Measurements from ENCODE around the gene GALNT1. TPM values are rescaled to one million over a fixed set of nuclear protein-coding genes. Genes with fewer than 3 reads are reported as not detected.

GALNT1 gene
- total RNA-seq, 1 donor from 2014 or later, result 104 TPM

DNA sequence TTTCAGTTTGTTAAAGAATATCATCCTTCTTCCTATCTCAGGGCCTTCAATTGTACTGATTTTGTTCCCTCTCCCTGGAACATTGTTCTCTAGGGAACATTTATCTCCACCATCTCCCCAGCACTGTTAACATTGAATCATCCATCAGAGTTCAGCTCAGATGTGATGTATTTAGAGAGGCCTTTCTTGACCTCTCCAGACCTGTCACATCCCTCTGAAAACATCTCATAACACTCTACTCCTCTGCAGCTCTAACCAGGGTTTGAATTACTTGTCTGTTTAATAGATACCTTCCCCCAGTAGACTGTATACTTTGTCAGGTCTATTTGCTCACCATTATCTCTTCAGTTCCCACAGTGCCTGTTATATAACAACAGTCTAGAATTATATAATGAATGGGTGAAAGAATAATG lies 98.6 kb downstream of the GALNT1 start:
- DNase-seq, result no peak

DNA sequence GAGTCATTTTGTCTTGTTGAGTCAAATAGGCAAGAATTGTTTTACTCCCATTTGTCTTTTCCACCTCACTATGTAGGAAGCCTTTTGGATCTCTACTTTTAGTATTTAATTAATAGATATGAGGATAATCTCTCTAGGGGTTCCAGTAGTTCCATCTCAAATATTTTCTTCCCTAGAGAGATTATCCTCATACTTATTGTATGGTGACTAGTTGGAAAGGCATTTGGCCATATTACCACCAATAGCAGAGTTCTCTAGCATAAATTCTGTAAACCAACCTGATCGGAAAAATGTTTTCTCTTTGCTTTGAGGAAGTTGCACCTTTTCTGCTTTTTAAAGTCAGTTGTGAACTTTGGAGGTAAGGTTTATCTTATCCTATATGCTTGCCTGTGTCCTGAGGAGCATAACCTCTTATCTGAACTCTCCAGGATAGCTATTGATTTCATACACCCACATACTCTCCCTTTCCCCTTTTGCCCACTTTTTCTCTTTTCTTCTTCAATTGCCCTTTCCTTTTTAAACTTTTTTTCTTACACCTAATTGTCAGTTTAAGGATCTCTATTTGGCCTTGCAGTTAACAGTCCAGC lies 100.8 kb downstream of the GALNT1 start:
- no peak for DNase-seq

DNA sequence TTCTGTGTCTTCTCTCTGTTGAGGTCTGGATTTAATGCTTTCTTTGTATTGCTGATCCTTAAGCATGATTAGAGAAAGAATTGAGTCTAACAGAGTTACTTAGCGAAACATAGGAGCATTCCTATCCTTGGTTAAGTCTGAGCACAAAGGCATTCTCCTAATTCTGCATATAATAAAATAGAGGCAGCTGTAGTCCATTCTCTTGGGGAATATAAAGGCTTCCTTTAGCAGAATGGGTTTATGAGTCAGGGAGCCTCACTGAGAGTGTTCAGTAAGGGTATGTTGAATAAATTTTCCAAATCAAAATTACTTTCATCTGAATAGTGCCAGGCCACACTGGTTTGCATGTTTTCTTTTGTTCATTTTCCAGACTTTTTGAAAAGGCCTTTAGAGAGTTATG lies 101.5 kb downstream of the GALNT1 start:
- DNase-seq, result no peak

DNA sequence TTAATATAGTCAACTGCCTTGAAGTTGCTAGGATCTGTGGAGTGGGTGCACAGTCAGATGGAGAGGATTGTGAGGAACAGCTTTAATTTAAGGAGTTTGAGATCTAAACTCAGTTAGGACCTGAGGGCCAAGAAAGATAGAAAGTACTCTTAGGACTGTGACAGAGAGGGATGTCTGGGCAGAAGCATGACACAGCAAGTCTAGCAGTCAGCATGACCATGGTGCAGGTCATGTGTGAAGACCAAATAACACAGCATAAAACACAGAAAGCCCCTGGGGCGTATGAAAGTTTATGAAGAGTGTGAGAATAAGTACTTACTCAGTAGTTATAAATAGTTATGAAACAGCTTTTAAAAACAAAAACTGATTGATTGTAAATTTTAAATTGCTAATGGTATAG lies 107.2 kb downstream of the GALNT1 start:
- no peak for DNase-seq

DNA sequence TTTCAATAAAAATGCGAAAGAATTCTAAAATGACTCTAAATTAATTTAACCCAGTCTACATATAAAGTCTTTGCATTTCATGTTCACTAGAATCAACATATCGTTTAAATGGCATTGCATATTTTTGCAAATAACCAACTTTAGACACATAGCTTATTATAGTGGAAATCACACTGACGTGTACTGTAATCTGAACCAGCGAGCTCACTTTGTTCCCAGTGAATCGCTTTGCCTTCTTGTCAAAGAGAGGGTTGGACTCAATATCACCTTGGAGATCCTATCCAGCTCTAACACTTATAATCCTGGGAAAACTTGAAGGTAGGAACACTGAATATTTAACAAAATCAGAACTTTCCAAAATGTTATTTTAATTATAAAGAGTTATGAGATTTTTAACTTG lies 108.2 kb downstream of the GALNT1 start:
- DNase-seq, result no peak

DNA sequence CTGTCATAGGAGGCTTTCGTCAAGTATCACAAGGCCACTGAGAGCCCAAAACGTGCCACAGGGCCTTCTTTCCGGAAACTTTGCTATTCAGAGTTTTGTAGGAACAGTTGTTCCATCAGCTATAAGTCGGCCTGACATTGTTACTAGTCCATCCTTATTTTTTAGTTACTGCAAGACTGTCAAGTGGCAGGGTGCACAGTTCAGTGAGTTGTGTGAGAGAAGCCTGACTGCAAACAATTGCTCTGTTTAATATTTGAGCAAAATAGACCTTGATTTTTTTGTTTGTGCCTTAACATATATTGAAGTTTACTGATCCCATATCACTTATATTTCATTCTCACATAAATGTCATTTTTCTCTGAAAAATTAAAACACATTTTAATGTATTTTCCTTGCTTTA lies 110.1 kb downstream of the GALNT1 start:
- DNase-seq, result no peak

DNA sequence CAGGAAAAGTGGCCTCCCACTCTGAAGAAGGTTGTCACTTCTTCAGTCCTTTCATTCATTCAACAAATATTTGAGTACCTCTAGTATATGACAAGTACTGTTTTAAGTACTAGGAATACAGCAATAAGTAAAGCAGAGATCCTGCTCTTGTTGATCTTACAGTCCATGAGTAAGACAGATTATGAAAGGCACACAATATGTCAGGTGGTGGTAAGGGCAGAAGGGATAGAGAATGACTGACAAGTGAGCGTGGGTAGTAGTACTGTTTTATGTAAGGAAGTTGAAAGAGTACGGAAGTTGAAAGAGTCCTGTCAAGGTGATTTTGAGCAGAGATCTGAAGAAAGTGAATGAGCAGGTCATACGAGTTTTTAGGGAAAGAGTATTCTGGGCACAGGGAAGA lies 111.3 kb downstream of the GALNT1 start:
- no peak for DNase-seq

DNA sequence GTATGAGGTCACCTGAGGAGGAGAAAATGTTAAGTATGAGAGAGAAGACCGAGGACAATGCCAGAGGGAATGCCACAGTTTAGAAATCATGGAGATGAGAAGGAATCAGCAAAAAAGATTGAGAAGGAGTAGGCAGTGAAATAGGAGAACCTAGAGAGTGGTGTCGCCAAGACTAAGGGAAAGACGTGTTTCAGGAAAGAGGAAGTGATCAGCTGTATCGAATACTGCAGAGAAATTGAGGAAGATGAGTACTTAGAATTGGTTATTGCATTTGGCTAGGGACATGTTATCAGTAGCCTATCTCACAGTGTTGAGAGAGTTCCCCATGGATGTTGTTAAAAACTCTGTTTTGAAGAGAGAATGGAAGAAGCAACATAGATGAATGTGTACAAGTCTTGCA lies 112.3 kb downstream of the GALNT1 start:
- DNase-seq, result no peak

DNA sequence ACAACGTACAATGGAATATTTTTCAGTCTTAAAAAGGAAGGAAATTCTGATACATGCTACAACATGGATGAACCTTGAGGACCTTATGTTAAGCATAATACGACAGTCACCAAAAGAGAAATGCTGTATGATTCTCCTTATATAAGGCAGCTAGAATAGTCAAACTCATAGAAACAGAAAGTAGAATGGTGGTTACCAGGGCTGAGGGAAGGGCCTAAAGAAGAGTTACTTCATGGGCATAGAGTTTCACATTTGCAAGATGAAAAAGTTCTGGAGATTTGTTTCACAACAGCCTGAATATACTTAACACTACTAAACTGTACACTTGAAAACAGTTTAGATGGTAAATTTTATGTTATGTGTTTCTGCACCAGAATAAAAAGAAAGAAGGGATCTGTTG lies 113.3 kb downstream of the GALNT1 start:
- DNase-seq, result no peak

DNA sequence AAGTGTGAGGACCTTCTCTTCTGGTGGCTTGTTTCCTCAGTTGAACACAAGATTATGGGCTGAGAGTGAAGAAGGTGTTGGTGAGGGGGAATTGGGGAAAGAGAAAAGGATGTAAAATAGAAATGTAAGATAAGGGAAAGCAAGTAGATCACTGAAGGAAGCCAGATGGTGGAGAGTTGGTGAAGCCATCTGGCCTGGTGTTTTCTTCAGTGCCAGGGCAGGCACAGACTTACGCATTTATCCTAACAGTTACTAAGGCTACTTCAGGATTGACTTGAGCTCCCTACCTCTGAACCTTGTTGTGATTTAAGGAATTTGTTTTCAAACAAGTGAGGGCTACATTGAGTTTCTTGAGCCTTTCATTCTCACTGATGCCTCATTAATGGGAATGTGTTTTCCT lies 113.8 kb downstream of the GALNT1 start:
- no peak for DNase-seq

DNA sequence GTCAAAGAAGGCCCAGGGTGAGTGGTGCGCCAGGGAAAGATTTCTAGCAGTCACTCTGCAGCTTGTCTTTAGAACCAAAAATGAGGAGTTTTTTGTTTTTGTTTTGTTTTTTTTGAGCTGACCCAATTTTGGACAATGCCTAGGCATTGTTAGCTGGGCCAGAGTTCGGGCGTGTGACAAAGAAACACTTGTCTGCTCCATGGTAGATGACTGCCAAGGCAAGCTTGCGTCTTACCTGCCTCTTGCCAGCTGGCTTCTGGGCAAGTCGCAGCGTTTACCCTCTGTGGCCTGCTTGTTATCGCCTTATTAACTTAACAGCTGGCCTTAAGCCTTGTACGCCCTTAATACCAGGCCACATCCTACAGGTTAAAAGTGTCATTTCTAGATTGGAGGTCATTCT lies 114.3 kb downstream of the GALNT1 start:
- DNase-seq, result peak; percentile 21

DNA sequence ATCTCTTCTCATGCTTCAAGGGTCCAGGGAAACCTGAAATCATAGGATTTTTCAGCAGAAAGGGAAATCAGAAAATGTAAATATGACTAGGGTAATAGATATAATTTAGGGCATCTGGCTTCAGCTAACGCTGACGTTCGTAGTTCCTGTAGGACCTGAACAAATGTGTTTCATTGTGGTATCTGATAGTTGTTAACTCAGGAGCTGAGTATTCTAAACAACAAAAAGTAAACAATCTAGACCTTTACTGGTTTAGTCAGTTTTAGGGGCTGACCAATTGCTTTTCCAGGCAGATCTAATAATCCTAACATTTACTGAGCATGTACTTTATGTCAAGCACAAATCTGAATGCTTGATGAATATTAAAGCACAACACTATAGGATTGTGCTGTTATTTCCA lies 114.8 kb downstream of the GALNT1 start:
- no peak for DNase-seq

DNA sequence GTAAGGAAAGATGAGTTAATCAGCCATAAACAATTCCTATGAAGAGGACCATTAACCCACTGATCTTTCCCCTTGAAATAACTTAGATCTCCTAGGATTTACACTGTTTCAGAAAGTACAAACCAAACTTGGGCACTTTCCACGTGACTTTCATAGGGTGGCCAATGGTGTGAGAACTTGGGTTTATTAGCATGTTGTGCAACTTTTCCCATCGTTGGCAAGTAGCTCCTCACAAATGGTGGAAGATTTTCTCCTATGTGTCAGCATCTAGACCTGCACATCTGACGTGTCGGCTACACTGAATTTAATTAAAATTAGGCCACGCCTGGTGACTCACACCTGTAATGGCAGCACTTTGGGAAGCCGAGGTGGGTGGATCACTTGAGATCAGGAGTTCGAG lies 116.3 kb downstream of the GALNT1 start:
- no peak for DNase-seq

DNA sequence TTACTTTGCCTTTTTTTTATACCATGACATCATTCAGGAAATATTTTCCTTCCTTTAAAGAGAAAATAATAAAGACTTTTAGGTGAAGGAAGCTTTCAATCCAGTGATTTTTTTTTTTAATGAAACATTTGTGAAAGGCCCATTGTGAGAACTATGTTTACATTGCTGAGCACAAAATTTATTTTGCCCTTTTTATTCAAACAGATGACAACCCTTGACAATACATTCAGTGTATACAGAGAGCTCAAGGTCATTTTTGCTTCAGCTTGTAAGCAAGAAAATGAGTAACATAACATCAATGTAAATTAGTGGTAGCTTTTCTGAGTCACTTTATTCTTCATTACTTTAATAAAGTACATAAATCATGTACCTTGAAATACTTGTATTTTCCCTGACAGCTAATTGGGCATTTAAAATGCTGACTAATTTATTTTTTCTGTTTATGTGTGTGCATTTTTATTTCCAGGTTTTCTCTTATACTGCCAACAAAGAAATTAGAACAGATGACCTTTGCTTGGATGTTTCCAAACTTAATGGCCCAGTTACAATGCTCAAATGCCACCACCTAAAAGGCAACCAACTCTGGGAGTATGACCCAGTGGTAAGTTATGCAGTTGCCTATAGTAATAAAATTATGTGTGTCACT lies 121.6 kb downstream of the GALNT1 start:
- peak; percentile 2 for DNase-seq

DNA sequence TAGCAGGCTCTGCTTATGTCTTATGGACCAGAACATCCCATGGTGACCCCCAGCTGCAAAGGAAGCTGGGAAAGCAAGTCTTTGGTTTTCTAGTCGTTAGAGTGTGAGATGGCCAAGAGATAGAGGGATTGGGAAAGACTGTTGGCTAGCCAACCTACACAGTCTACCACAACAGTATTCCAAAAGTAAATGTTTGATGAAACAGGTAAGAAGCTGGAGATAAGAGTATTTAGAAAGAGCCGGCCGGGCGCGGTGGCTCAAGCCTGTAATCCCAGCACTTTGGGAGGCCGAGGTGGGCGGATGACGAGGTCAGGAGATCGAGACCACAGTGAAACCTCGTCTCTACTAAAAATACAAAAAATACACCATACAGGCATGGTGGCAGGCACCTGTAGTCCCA lies 124.4 kb downstream of the GALNT1 start:
- DNase-seq, result no peak

DNA sequence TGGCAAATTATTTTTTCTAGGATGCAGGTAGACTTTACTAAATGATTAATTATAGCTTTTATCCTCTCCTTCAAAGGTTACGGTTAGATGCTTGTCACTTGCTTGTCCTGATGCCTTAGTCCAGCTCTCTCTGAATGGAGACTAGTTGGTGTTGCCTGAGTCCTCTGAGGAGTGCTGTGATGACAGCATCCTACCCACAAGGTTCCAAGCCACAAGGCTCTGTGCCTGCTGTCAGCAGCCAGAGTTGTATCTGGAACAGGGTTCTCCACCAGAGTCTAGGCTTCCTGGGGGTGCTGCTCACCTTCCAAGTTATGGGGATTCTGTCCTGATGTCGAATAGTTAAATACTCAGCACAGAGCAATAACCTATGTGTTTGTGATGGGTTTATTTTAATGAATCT lies 125.7 kb downstream of the GALNT1 start:
- DNase-seq, result no peak

DNA sequence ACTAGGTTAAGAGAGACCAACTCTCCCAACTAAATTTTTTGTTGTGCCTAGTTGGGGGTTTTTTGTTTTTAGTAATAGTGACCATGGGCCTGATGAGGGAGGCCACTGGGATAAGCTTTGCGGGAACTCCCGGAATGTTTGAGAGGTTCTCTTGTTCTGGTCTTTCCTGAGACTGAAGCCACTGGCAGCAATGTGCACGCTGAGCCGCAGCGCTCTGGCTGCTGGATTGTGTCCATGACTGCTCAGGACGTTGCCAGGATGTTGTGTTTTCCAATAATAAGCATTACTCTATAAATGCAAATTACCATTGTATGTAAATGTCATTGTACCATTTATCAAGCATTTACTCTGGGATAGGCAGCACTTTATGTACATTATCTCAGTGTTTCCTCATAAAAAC lies 126.1 kb downstream of the GALNT1 start:
- DNase-seq, result no peak

DNA sequence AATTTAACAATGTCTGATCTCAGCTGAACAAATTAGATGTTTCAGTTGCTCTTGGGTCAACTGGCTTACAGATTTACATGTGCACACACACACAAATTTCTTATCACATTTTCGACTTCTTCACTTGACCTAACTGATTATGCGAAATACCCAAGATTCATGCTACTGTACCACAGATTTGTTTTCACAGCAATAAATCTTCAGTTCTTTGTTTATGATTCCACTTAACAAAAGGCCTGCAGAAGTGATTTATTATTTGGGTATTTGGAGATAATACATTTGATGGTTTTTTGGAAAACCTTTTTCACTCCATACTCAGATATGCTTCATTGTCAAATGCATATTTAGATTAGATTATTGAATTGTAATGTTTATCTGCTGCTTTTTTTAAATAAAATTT lies 129.0 kb downstream of the GALNT1 start:
- no peak for DNase-seq

DNA sequence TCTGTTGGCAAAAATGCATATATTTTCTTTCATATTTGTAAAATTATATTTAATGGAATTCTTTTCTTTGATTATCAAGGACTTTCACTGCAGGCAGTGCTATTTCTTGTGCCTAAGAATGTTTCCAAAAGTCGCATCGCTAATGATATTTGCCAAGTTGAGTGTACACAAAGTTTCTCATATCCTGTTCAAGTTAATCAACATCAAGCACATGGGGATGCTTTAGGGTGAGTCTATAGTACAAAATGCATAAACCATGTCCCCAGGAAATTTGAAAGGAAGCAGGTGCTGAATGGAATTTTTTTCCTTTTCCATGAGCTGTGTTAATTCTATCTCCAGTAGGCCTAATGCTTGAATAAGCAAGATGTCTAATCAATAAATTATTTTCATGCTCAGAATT lies 129.7 kb downstream of the GALNT1 start:
- DNase-seq, result no peak

DNA sequence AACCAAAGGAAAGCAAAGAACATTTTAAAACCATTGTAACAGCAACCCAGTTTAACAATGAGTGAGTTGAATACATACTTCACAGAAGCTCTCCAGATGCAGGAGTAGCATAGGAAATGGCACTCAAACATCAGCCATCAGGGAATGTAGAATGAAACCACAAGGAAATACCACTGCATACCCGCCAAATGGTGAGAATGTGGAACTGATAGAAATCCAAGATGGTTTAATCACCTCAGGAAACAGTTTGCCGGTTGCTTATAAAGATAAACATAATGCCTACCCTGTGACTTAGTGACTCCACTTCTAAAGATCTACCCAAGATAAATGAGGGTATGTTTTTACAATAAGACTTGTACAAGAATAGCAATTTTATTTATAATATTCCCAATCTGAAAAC lies 132.0 kb downstream of the GALNT1 start:
- no peak for DNase-seq

DNA sequence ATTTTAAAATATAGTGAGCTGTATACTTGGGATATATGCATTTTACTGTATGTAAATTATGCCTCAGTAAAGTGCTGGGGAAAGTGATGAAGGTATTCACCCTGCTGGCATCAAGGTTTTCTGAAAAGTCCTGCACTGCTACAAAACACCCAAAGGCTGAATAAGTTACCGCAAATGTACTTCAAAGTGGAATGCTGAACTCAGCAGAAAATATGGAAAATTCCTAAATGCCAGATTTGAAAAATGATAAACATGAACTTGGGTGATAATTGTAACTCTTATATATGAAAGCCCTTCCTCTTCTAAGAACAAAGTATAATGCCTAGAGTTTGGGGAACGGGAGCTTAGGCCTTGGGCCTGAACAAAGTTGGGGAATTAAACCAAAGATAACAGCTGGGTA lies 133.0 kb downstream of the GALNT1 start:
- DNase-seq, result no peak

DNA sequence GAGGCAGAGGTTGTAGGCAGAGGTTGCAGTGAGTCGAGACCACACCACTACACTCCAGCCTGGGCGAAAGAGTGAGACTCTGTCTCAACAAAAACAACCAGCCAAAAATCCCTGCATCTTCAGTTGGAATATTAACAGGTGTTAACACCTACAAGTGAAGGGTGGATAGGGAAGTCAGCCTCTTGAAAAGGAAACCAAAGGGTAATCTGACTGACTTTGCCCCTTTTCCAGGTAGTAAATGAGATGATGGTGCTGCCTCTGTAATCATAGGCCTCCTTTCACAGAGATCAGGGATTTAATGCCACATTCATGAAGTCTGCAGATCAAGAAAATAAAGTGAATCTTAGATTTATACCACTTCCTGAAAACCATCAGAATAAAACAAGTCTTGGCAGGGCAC lies 133.6 kb downstream of the GALNT1 start:
- DNase-seq, result no peak

DNA sequence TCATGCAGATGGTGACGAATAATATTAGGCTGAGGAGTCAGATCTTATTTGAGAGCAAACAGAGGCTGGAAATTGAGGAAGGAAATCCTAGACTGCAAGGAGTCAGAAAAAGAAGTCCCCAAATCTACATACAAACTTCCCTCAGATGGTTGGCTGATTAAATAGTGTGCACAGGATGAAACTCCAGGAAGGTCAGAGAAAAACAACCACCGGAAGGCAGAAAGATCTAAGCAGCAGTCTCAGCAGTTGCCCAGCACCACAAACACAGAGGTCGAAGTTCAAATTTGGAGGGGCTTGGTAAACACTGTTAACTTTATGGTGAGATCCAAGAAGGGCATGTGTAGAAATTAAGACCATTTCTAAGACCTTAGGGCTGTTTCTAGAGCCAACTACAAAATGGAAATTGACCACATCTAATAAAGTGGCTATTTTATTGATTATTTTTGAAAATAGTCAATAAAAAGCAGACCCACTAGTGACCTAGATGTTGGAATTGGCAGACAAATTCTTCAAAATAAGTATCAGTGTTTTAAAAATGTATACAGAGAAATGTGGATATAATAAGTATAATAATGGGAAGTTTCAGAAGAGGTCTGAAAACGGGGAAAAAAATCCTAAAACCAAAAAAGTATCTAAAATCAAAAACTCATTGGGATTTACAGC lies 134.8 kb downstream of the GALNT1 start:
- no peak for DNase-seq

DNA sequence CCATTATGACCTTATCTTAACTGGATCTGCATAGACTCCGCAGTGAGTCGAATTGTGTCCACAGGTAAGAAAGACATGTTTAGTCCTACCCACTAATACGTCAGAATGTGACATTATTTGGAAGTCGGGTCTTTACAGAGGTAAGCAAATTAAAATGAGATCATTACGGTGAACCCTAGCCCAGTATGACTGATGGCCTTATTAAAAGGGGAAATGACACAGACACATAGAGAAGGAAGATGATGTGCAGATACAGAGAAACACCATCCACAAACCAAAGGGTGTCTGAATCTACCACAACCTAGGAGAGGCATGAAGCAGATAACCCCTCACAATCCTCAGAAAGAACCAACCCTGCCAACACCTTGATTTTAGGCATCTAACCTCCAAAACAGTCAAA lies 135.6 kb downstream of the GALNT1 start:
- DNase-seq, result no peak

Measured in tongue (tissue), 2 donors.